H1 (cell line): ENCODE data around the gene SGMS2. TPM values are rescaled to one million over a fixed set of nuclear protein-coding genes. Genes with fewer than 3 reads are reported as not detected.

Source experiments
- BCL11A ChIP-seq, 2 experiments: IDR thresholded peaks; one replicate each; pipeline ENCODE4 v1.6.1; 2011; ENCODE audit warnings: low read depth in 2 of 2, low read length in 2 of 2, mild to moderate bottlenecking in 2 of 2
- KDM1A ChIP-seq: fragments of 200-600, 300-600 bp; sonication (generic); IDR thresholded peaks from 2 replicates; pipeline ENCODE4 v1.7.1; 2016; ENCODE audit warnings: mild to moderate bottlenecking, low read length, borderline replicate concordance
- RFX5 ChIP-seq: IDR thresholded peaks from 2 replicates; pipeline ENCODE4 v1.6.1; 2011; ENCODE audit warnings: low read depth, low read length, improper control_type of control experiment, borderline replicate concordance
- polyA plus RNA-seq, 7 experiments: library from polyadenylated mRNA; depleted of rRNA in 3 of 7; stranded (reverse) in 5 of 7; unstranded in 2 of 7; fragments of >200 nt in 5 of 7; fragments of 200-250 nt in 2 of 7; gene quantifications; 1 replicate in 5 of 7; 2 replicates in 1 of 7; 4 replicates in 1 of 7; pipeline versions ENCODE4 v1.2.1 to v1.2.3, GENCODE V29; 2011 to 2013; ENCODE audit warnings: missing spikeins in 2 of 7, mixed read lengths in 2 of 7
- total RNA-seq: library from RNA; stranded (reverse); fragmentation: NEBNext Ultra II Directional; extraction: Animal tissue kit (Norgen Biotek cat#: 25700); gene quantifications from 2 replicates; pipeline ENCODE4 v1.2.1, GENCODE V29; 2021

The SGMS2 gene
- total and polyA plus RNA-seq, 2 of the 8 experiments (the other 6 are each of a cell fraction or from before 2014, with no cell fraction given), result 0.04 to 1.3 TPM

DNA sequence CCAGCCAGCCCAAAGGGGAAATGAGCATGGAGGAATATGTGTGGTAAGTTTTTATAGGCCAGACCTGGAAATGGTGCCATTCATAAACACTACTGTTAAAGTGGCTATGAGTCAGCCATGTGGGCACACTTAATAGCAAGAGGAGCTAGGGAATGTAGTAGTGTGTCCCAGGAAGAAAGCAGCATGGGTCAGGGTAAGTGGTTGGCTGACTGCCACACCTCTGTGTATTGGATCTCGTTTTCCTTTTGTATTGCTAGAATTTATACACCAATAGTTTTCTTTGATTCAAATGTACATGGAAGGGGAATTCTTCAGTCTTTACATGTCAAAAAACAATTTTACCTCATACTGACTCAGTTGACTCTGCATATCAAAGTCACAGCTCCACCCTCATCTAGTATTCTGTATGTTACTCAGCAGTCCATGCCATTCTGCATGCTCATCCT, 22.9 kb upstream of the SGMS2 start (continued):
- TF ChIP-seq RFX5 (no peak), BCL11A (IDR thresholded peaks at IDR 0.05; ENCODE audit: low read depth in 2 of 2, low read length in 2 of 2) (no peak), KDM1A (no peak)
